A172 (cell line): ENCODE measurements around the gene HLF. TPM values are rescaled to one million over a fixed set of nuclear protein-coding genes. Genes with fewer than 3 reads are reported as not detected.

Source experiments
- DNase-seq: peaks from one replicate; pipeline ENCODE4 v3.0.0-alpha.2; 2015; ENCODE audit warnings: low spot score
- total RNA-seq: library from RNA; depleted of rRNA; stranded (reverse); fragments of >200 nt; shearing (Covaris generic); gene quantifications from 2 replicates; pipeline ENCODE4 v1.2.3, GENCODE V29; 2014

The HLF gene
- total RNA-seq, 1 experiment from 2014 or later, result not detected

DNA sequence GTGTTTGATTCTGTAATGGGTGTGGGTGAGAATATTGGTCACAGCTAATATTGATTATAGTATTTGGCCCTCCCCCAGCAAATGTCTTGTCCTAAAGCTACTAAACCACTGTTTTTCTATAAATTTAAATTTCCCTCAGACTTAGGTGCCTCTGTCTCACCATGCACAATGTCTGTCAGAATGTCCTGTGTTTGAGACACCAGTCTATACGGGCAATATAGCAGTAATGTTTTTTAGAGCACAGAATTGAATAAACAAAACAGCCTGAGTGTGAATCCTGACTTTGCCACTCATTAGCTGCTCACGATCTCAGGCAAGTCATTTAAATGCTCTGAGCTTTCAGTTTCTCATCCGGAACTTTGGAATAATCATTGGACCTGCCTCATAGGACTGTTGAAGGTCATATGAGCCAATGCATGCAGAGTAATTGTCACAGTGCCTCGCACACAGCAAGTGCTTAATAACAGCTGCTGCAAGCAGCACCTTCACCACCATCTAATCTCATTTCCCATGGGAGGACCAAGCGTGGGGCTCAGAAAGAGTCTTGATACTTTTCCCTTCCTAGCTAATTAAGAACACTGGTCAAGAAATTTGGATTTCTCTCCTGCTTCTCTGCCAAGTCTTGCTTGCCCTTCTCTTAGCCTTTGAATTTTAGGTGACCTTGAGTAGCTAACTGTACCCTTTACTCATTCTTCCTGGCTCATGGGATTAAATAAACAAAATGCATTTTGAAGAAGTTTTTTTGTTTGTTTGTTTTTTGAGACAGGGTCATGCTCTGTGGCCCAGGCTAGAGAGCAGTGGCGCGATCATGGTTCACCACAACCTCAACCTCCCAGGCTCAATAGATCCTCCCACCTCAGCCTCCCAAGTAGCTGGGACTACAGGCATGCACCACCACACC lies 9.8 kb downstream of the HLF start:
- no peak for DNase-seq

DNA sequence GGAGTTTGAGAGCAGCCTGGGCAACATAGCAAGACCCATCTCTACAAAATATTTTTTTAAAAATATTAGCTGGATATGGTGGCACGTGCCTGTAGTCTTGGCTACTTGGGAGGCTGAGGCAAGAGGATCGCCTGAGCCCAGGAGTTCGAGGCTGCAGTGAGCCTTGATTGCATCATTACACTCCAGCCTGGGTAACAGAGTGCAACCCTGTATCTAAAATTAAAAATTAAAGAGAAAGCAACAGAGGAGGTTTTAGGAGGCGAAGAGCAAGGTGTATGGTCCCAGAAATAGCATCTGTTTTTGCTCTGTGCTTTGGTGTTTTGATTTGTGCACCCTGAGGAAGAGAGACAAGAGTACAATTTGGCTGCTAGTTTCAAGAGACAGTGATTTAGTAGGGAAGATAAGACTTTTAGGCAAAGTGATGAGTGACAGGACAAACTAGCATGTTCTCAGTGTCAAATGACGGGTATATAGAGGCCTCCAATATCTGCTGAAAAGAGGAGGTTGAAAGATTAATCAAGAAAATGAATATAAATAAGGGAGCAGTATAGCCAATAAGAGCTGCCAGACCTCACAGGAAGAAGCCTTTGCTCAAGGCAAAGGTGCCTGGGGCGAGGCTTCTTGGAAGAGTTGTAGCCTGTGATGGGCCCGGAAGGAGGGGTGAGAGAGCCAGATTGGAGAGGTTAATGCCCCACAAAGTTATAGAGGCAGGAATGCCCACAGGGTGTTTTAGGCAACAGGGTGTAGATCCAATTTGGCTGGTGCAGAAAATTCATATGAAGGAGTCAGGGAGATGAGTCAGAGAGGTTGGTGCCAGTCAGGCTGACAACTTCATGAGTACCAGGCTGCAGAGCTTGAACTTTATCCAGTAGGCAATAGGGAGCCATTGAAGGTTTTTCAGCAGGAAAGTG lies 11.4 kb downstream of the HLF start:
- DNase-seq, result peak; percentile 30

DNA sequence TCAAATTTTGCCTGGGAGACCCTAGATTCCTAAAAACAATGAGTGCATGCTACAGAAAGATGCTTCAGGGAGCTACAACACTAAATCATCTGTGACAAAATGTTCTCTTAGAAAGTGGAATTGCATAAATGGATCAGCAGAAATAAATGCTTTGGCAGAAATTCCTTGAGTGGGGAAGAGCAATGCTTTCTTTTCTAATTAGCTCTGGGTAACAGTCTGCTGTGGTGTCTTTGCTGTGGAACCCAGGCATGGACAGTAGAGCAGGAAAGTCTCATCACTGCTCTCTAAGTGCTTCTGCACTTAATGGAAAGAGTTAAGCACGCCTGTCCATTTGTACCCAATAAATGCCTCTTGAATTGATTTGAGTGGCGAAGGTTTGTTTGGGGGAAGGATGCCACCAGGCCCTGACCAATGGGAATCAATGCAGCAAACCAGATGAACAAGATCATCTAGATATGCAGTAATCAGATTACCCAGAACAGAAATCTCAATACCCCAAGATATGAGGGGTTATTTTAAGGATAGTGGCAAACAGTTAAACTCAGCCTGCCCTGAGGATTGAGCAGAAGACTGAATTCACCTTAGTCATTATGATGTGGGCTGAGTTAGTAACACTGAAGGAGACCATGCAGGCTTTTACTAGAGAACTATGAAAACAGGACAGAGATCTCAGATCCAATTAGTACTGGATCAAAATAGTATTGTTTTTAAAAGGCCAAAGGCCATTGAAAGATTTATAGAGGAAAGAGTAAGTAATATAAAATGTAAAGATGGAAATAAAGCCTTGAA lies 13.6 kb downstream of the HLF start:
- DNase-seq, result no peak

DNA sequence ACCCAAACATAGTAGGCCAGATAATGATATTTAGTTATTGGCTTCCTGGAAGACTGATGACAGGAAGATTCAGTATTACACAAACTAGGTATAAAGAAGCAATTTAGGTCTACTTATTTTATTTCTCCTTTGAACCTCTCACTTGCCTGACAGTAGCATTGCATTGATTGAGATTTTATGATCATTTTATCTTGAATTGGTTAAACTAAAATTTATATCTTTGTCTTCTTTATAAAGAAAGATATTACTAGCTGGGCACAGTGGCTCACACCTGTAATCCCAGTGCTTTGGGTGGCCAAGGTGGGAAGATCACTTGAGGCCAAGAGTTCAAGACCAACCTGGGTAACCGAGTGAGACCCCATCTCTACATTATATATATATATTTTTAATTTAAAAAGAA lies 14.4 kb downstream of the HLF start:
- DNase-seq, result no peak

DNA sequence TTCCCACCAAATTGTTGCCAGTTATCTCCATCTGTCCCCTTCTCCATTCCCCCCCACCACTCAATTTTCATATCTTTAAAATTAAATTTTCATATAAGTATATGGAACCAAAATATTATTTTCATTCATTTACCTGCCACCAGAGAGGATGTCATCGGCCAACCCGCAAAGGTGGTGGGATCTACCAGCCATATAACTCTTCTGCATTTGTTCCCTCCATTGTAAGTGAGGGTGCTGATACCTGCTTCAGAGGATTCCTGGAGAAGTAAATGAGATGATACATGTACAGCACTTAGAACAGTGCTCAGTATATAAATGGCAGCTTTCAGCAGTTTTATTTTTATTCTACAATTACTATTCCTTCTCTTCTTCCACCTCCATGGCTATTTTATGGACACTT lies 15.0 kb downstream of the HLF start:
- DNase-seq, result no peak

DNA sequence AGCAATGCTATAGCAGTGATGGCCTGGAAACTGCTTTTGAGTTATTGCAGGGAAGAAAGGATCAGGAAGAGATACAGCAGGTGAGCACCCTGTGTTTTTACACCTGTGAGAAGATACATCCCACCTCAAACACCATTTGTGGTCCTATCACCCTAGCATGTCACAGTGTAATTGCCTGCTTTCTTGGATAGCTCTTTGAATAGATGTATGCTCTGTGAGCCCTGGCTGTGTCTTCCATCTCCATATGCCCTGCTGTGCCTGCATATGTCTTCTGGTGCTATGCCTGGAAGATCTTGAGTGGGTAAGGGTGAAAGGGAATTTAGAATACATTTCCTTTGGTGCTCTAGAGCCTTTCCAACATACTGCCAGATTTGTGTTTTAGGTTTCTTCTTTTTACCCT lies 15.5 kb downstream of the HLF start:
- DNase-seq, result no peak

DNA sequence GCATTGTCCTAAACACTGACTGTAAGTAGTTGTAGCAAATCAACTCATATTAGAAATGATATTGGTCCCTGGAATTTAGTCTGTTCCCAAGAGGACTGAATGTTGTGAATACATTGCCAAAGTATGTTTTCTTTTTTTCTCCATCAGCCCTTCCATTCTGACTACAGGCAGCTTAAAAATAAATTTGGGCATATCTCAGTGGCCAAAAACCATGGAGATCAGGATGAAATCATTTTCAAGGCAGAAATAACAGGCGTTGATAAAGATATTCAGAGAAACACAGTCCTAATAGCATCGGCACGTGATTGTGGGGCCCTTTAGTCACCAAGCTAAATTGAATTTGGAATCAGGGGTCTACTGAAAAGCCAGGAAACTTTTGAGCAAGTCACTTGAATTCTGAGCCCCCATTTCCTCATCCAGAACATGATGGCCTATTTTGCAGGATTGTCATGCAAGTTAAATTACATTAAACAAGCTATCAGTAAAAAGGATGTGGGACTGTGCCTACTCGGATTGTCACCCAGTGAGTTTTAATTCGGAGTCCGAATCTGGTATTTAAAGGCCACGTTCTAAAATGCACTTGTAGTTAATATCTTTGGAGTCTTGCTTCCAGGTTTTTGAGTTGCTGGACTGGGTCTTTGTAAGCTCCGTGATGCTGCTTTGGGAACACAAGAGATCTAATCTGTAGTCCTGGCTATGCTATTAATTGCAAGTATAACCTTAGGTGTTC lies 17.1 kb downstream of the HLF start:
- DNase-seq, result no peak

DNA sequence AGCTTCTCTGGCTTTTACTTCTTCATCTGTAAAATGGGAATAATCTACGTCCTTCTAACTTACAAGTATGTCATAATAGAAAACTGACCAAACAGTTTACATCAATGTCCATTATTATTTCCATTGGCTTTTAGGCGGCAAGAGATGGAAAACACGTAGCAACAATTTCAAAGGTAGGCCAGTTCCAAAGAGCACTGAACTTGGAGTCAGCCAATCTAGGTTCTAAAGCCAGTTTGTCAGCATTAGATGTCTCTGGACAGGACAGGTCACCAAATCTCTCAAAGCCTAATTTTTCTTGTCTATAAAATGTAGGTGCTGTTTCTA lies 17.6 kb downstream of the HLF start:
- no peak for DNase-seq

DNA sequence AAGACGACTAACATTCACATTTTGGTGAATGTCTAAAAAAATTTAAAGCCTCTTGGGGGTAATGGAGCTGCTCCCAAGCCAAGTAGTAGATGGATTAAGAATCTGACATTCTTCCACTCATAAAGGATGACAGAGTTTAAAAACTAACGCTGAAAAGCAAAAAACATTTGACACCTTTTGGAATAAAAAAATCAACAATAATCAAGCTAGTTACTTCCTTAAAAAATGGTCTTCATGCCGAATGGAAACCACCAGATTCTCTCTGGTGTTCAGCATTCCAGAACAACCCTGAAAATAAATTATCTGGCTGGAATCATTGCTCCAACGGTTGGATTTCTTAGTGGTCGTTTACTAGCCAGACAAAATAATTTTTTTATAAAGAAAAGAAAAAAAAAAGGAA lies 18.0 kb downstream of the HLF start:
- DNase-seq, result no peak

DNA sequence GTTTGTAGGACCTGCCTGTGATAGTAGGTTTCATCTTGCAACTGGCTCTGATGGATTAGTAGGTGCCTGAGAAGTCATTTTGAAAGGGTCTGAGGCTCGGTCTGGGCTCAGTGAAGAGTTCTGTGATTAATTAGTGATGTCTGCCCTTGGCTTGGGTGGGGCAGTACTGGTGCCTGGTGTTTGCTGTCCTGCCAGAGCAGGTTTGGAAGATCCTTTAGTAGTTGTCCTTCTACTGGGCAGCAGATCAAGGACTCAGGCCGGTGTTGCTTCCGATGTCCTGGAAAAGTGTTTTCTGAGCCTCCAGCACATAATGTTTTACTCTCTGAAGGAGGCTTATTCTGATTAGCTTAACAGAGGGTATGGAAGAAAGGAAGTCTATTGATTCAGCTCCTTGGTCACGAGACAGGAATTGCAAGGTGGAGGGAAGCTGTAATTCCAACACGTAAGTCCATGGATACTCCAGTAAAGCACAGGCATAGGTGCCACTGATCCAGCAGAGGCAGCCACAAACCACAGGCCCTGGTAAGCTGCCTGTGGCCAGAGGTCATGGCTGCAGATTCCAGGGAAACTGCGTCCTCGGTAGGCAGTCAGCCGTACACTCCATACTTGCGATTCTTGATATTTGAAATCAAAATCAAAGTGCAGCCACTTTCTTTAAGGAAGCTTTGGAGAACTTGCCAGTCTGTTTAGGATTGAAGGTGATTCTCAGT lies 18.7 kb downstream of the HLF start:
- DNase-seq, result no peak

DNA sequence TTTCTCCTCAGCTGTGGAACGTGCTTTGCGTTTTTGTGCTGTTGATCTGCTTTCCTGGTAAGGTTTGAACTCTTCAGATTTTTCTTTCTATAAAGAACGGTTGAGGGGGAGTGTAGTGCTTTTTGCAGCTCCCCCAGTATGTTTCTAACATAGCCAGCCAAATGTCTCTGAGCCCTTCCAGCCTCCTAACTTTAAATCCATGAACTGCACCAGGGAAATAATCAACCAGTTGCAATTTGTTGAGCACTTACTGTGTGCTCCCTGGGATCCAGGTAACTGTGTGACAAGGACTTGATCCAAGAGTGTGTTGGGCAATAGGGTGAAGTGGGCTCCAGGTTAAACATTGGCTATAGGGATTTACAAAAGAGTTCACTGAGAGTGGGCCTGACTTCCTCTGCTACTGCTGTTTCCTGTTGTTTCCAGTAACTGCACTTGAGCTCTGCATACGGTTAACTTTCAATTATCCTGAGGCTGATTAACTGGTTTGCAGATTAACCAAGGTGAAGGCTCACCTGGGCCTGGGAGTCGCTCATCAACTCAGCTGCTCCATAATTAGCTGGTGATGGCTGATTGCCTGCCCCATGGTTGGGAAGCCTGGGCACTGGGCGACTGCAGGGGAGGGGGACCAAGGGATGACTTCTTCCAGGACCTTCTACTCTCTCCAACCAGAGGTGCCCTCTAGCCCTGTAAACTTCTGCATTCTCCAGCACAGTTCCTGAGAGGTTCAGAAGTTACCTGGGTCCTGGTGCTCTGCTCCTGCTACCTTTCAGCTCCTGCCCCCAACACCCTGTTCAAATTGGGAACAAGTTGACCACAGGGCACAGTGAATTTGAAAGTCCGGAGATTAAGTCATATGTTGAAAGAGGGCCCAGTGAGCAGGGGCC lies 19.5 kb downstream of the HLF start:
- no peak for DNase-seq

DNA sequence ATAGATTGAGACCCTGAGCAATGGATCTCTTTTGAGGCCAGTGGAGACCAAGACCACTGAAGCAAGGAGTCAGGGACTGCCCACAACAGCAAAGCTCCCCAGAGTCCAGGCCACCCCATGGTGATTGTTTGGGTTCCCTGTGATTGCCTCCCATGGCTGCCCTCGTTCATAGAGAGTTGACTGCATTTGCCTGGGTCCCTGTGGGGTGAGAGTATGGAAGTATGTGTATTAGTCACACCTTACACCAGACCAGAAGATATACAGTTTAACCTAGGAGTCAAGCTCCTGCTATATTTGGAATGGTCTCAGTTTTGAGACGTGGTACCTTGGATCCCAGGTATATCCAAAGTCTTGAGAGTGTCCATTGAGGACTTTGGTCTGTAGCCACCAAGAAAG lies 20.2 kb downstream of the HLF start:
- no peak for DNase-seq

DNA sequence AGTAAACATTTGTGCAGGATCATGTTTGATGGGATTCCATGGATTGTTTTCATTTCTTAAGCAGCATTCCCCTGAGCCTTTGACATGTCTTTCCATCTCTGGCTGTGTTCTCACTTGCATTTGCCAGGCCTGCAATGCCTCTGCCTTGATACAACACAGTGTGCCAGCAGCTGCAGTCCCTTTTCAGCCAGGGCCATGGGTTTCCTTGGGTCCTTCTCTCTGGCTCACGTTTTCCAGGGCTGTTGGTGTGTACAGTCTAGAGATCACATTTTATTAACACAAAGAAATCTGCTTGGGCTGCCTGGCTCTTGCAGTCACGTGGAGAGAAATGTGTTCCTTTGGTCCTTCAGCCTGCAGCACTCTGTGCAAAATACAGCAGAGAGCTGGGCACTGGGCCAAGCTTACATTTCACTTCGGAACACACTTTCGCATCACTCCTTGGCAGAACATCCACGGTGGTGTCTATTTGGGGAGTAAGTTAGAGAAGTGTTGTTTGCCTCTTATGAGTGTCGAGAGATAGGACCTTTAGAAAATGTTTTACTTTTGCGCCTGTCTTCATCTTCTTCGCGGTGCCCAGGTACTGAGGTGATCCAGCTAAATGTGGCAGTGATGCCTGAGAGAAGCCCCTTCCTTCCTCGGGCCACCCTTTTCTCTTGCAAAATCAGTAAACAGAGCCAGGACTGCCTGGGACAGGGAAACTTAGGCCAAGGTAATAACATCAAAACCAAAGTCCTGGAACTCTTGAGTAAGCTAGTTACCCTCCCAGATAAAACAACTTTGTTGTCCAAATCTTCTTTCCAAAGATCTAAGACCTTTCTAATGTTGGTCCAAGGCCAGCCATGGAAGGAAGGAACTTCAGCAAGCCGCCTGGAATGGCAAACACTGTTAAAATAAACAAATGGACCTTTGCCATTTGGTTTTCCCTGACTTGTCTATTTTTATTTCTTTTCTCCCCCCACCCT lies 20.9 kb downstream of the HLF start:
- no peak for DNase-seq

DNA sequence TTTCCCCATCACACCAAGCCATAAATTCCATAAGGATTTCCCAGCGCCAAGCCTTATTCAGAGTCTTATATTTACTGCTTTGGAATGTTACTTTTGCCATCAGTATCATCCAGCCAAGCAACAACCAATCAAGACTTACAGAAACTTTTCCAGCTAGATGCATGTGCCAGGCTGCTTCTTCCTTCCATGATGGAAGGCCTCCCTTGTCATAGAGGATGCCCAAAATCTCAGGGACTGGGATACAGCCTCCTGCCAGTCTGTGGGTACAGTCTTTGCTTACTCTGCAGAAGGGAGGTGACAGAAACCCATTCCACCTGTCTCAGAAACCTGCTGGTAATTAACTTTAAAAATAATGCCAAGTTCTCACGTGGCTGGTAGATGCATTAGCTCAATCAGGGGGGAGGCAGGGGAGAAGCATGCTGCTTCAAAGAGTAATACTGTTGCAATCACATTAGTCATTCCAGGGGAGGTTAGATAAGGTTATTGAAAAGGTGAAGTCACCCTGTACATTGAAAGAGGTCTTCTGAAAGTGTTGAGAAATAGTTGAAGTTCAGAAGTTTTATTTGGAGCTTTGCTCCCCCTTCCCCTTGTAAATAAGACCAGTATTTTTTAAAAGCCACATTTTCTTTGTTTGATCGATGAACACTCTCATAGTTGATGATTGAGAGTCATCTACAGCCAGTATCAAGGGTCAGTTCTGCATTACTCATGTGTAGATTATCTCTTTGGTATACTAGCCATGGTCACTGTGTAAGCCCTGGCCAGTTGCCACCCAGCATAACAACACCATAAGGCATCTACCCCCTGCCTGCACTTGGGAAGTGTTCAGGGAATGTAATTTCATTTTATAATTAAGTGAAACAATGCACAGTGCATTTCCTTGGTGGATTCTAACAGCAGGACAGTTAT lies 22.2 kb downstream of the HLF start:
- peak; percentile 15 for DNase-seq

DNA sequence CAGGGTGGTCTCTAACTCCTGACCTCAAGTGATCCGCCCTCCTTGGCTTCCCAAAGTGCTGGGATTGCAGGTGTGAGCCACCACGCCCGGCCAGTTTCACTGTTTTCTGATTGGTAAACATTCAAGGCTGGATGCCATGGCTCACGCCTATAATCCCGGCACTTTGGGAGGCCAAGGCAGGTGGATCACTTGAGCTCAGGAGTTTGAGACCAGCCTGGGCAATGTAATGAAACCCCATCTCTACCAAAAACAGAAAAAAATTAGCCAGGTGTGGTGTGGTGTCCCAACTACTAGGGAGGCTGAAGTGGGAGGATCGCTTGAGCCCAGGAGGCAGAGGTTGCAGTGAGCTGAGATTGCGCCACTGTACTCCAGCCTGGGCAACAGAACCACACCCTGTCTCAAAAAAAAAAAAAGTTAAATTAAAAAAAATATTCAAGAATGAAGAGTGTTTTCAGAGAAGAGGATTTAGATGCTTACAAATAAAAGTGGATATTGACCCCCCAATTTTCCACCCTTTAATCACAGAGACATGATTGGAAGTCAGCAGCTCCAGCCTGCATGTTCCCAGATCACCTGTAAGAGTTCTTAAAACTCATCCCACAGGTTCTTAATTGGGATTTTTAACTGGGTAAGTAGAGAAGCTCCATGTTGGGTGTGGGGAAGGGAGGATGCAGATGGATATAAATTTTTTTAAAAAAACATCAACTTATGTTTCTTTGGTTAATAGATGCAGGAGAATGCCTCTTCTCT lies 23.8 kb downstream of the HLF start:
- DNase-seq, result no peak

DNA sequence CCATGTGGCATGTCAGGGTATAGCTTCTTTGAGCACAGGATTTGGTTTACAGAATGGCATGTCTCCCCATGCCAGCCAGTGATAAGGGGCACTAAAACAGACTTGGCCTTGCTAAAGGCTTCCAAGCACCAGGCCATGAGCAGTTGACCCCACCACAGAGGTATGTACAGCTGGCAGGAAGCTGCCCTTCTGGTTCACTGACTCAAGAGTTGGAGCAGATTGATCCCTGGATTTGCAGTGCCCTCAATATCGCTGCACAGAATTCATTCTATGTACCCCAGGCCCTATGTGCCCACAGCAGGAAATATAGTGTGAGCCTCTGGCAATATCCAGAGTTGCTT lies 24.3 kb downstream of the HLF start:
- DNase-seq, result no peak

DNA sequence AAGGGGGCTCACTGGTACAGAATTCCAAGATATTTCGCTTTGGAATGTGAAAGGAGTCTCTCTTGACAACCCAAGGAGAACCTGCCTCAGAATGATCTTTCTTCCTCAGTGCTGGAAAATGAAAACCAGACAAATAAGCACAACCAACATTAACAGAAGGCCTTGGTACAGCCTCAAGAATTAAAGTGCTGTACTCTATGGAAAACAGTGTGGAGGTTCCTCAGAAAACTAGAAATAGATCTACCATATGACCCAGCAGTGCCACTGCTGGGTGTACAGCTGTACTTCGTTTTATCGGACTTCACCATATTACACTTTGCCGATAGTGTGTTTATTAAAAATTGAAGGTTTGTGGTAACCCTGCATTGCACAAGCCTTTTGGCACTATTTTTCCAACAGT lies 25.2 kb downstream of the HLF start:
- no peak for DNase-seq
